GM18951 (cell line): ENCODE data around the gene BRF1.
"Not testable (repeated sequence)": the region's sequence is repeated elsewhere in the genome, so short reads cannot be mapped to it uniquely, and the experiment has no call there.

Experiments used
- POLR2A ChIP-seq: IDR thresholded peaks from 4 replicates; pipeline ENCODE4 v1.6.1; 2011; ENCODE audit warnings: mild to moderate bottlenecking; ENCODE audit not compliant: insufficient read length, insufficient read depth; ENCODE audit errors: extremely low read depth
- in situ Hi-C: fragments of 300-500 bp; cut with MboI; formaldehyde crosslinking; loops from one replicate; pipeline ENCODE4 v1.12.0; 2022; ENCODE audit warnings: low sequenced_read_pairs, mixed read lengths, inconsistent platforms; ENCODE audit not compliant: unreplicated experiment

The BRF1 gene

GRCh38 chr14:105301103-105301914 is 508 bp upstream of the BRF1 start:
- in situ Hi-C loops, result no loop called here
- TF ChIP-seq POLR2A, result peak; percentile 64

GRCh38 chr14:105299654-105300541 is 903 bp downstream of the BRF1 start:
- TF ChIP-seq POLR2A, result no peak
- in situ Hi-C loops, result no loop called here

GRCh38 chr14:105297311-105297710 is 3.5 kb downstream of the BRF1 start:
- in situ Hi-C loops, result not testable (repeated sequence)

GRCh38 chr14:105294142-105294597 is 6.6 kb downstream of the BRF1 start:
- in situ Hi-C loops, result no loop called here
- TF ChIP-seq POLR2A, result peak; percentile 33

- in situ Hi-C loops, result no loop called here
Observed at GRCh38 chr14:105292826-105293711, 7.7 kb downstream of the BRF1 start.

GRCh38 chr14:105290621-105291346 is 10.0 kb downstream of the BRF1 start:
- no peak for TF ChIP-seq POLR2A
- in situ Hi-C loops, result no loop called here

More at GRCh38 chr14:105292826-105293711, 7.7 kb downstream of the BRF1 start:
- TF ChIP-seq POLR2A, result no peak

GRCh38 chr14:105288936-105289335 is 11.9 kb downstream of the BRF1 start:
- in situ Hi-C loops, result not testable (repeated sequence)

GRCh38 chr14:105287249-105288102 is 13.3 kb downstream of the BRF1 start:
- in situ Hi-C loops, result no loop called here
- no peak for TF ChIP-seq POLR2A

- in situ Hi-C loops, result no loop called here
- TF ChIP-seq POLR2A, result no peak
Observed at GRCh38 chr14:105286759-105287144, 14.0 kb downstream of the BRF1 start.

GRCh38 chr14:105285174-105285573 is 15.6 kb downstream of the BRF1 start:
- TF ChIP-seq POLR2A, result no peak
- in situ Hi-C loops, result no loop called here

- in situ Hi-C loops, result no loop called here
Observed at GRCh38 chr14:105283899-105284298, 16.9 kb downstream of the BRF1 start.

More at GRCh38 chr14:105283899-105284298, 16.9 kb downstream of the BRF1 start:
- TF ChIP-seq POLR2A, result no peak
